ENCODE results near the gene WDR74. TPM values are rescaled to one million over a fixed set of nuclear protein-coding genes. Genes with fewer than 3 reads are reported as not detected.
"Not testable (repeated sequence)": the region's sequence is repeated elsewhere in the genome, so short reads cannot be mapped to it uniquely, and the experiment has no call there.

The WDR74 gene
- total and polyA plus RNA-seq, 4 donors = 26.2 to 64.1 (median 42.0) TPM

- ATAC-seq (ENCODE audit: insufficient read depth, low FRiP score) (no peak), DNase-seq (peak in 2 of 3 donors; percentile 51 to 61)
- Histone ChIP-seq H3K9ac (ENCODE audit: insufficient read depth in 1 of 2, low read length in 2 of 2) (peak overlapping the region in 1 of 2 donors; percentile 58), H3K9me3 (ENCODE audit: control insufficient read depth in 4 of 4, insufficient read depth in 3 of 4, low read length in 3 of 4) (no peaks in the 10 kb centered on the region), H3K36me3 (ENCODE audit: control insufficient read depth in 4 of 4, insufficient read depth in 4 of 4, low read length in 4 of 4) (no peaks in the 10 kb centered on the region), H3K4me3 (no peak overlapping the region), H3K27ac (ENCODE audit: low read depth in 1 of 2, low read length in 1 of 2) (no peak overlapping the region), H3K4me1 (ENCODE audit: control insufficient read depth in 5 of 5, insufficient read depth in 5 of 5, low read length in 5 of 5) (peaks cover 0 to 8% (median 0%) of the 10 kb centered on the region in 5 donors), H3K27me3 (ENCODE audit: control insufficient read depth in 3 of 3, insufficient read depth in 3 of 3, low read length in 2 of 3) (no peaks in the 10 kb centered on the region)
- 56 to 81% methylated on average over 4 of the region's 4 CpGs for WGBS, 2 donors
- TF ChIP-seq CTCF (IDR thresholded peaks at IDR 0.05; ENCODE audit: control extremely low read depth, extremely low read depth) = no peak
Measured at GRCh38 chr11:62863687-62864335, 24.4 kb upstream of the WDR74 start.

- not testable (repeated sequence) for H3K4me3 ChIP-seq; ATAC-seq (ENCODE audit: insufficient read depth, low FRiP score)
- 92 to 94% methylated on average over 16 of the region's 16 CpGs for WGBS, 2 donors
Measured at GRCh38 chr11:62861564-62862192, 22.3 kb upstream of the WDR74 start.

GRCh38 chr11:62860835-62861563 lies 21.6 kb upstream of the WDR74 start:
- Histone ChIP-seq H3K27me3 (ENCODE audit: control insufficient read depth in 3 of 3, insufficient read depth in 3 of 3, low read length in 2 of 3) (no peaks in the 10 kb centered on the region), H3K9me3 (ENCODE audit: control insufficient read depth in 4 of 4, insufficient read depth in 3 of 4, low read length in 3 of 4) (no peaks in the 10 kb centered on the region), H3K36me3 (ENCODE audit: control insufficient read depth in 4 of 4, insufficient read depth in 4 of 4, low read length in 4 of 4) (no peaks in the 10 kb centered on the region), H3K27ac (ENCODE audit: low read depth in 1 of 2, low read length in 1 of 2) (no peak overlapping the region), H3K9ac (ENCODE audit: insufficient read depth in 1 of 2, low read length in 2 of 2) (no peak overlapping the region), H3K4me1 (ENCODE audit: control insufficient read depth in 5 of 5, insufficient read depth in 5 of 5, low read length in 5 of 5) (peaks cover 0 to 13% (median 2%) of the 10 kb centered on the region in 5 donors), H3K4me3 (no peak overlapping the region)
- TF ChIP-seq CTCF (IDR thresholded peaks at IDR 0.05; ENCODE audit: control extremely low read depth, extremely low read depth) = no peak
- ATAC-seq (ENCODE audit: insufficient read depth, low FRiP score) (no peak), DNase-seq (no peak)
- WGBS, 2 donors = 81 to 88% methylated on average over 5 of the region's 5 CpGs

More at GRCh38 chr11:62861564-62862192, 22.3 kb upstream of the WDR74 start:
- H3K9ac ChIP-seq (ENCODE audit: insufficient read depth in 1 of 2, low read length in 2 of 2); DNase-seq; H3K27me3 ChIP-seq (ENCODE audit: control insufficient read depth in 3 of 3, insufficient read depth in 3 of 3, low read length in 2 of 3); H3K9me3 ChIP-seq (ENCODE audit: control insufficient read depth in 4 of 4, insufficient read depth in 3 of 4, low read length in 3 of 4); H3K36me3 ChIP-seq (ENCODE audit: control insufficient read depth in 4 of 4, insufficient read depth in 4 of 4, low read length in 4 of 4); H3K27ac ChIP-seq (ENCODE audit: low read depth in 1 of 2, low read length in 1 of 2): not testable (repeated sequence)
- H3K4me1 ChIP-seq (ENCODE audit: control insufficient read depth in 5 of 5, insufficient read depth in 5 of 5, low read length in 5 of 5) = peaks cover 0 to 13% (median 0%) of the 10 kb centered on the region in 5 donors

GRCh38 chr11:62859281-62859703 lies 19.9 kb upstream of the WDR74 start:
- not testable (repeated sequence) for H3K4me3 ChIP-seq; H3K27ac ChIP-seq (ENCODE audit: low read depth in 1 of 2, low read length in 1 of 2); H3K27me3 ChIP-seq (ENCODE audit: control insufficient read depth in 3 of 3, insufficient read depth in 3 of 3, low read length in 2 of 3); H3K9ac ChIP-seq (ENCODE audit: insufficient read depth in 1 of 2, low read length in 2 of 2); H3K9me3 ChIP-seq (ENCODE audit: control insufficient read depth in 4 of 4, insufficient read depth in 3 of 4, low read length in 3 of 4); ATAC-seq (ENCODE audit: insufficient read depth, low FRiP score); DNase-seq
- peaks cover 0 to 20% (median 2%) of the 10 kb centered on the region in 5 donors for H3K4me1 ChIP-seq (ENCODE audit: control insufficient read depth in 5 of 5, insufficient read depth in 5 of 5, low read length in 5 of 5)
- 70 to 82% methylated on average over 8 of the region's 8 CpGs for WGBS, 2 donors
- H3K36me3 ChIP-seq (ENCODE audit: control insufficient read depth in 4 of 4, insufficient read depth in 4 of 4, low read length in 4 of 4) = peaks cover 0 to 12% (median 4%) of the 10 kb centered on the region in 4 donors

Measured in lung (tissue), 12 donors.